ENCODE results near the gene TEX264.
A peak's percentile ranks its signal among the peaks of the same experiment; 100 is the strongest.

Gene TEX264

DNA sequence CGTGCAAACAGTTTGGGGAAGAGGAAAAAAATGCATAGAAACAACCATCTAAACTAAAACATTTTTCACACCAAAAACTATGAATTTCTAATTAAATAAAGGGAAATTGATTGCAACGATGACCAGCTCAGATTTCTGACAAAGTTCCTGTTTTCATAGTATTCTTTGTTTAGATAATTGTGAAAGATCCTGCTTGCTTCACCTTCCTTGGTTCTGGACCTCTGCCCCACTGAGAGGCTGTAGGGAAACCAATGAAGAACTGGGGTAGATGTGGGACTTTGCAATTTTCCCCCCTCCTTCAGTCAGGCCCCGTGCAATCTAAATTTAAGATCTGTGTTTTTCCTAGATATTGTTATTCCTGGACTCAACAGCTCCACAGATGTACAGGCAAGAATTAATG lies 13.8 kb upstream of the TEX264 start:
- H3K27ac ChIP-seq (ENCODE audit: low read depth, low read length): no peak overlapping the region
- H3K9ac ChIP-seq (ENCODE audit: low read length): no peak overlapping the region
- no peak overlapping the region for H3K4me3 ChIP-seq (ENCODE audit: low read depth, low read length)
- peaks cover 61% of the 10 kb centered on the region for H3K36me3 ChIP-seq (ENCODE audit: control insufficient read depth, insufficient read depth, low read length)
- H3K9me3 ChIP-seq (ENCODE audit: control insufficient read depth, insufficient read depth, low read depth, low read length): no peaks in the 10 kb centered on the region
- H3K4me1 ChIP-seq (ENCODE audit: control insufficient read depth, insufficient read depth, low read length): no peaks in the 10 kb centered on the region
- no peaks in the 10 kb centered on the region for H3K27me3 ChIP-seq (ENCODE audit: control insufficient read depth, insufficient read depth, low read length)

DNA sequence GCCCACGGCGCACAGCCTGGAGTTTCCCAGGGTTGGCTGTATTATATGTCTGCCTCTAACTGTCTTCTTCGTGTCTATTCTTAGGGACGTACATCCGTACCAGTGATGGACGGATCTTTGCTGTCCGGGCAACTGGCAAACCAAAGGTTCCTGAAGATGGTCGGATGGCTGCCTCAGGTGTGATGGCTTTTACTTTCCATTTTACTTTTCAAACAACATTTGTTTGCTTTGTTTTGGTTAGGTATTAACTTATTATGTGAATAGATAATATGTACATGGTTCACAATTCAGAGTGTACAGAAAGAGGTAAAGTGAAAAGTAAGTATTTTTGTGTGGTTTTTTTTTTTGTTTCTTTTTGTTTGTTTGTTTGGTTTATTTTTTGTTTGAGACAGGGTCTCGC lies 11.1 kb upstream of the TEX264 start:
- Histone ChIP-seq H3K36me3 (ENCODE audit: control insufficient read depth, insufficient read depth, low read length) (peaks cover 70% of the 10 kb centered on the region), H3K4me1 (ENCODE audit: control insufficient read depth, insufficient read depth, low read length) (no peaks in the 10 kb centered on the region), H3K9ac (ENCODE audit: low read length) (no peak overlapping the region), H3K27ac (ENCODE audit: low read depth, low read length) (no peak overlapping the region), H3K27me3 (ENCODE audit: control insufficient read depth, insufficient read depth, low read length) (no peaks in the 10 kb centered on the region), H3K4me3 (ENCODE audit: low read depth, low read length) (no peak overlapping the region), H3K9me3 (ENCODE audit: control insufficient read depth, insufficient read depth, low read depth, low read length) (no peaks in the 10 kb centered on the region)

DNA sequence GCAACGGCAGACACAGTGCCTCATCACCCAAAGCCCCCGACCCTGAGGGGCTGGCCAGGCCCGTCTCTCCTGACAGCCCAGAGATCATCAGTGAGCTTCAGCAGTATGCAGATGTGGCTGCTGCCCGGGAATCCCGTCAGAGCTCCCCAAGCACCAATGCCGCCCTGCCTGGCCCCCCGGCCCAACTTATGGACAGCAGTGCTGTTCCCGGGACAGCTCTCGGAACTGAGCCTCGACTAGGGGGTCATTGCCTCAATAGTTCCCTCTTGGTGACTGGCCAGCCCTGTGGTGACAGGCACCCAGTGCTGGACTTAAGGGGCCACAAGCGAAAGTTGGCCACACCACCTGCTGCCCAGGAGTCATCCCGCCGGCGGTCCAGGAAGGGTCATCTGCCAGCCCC lies 8.6 kb upstream of the TEX264 start:
- no peaks in the 10 kb centered on the region for H3K27me3 ChIP-seq (ENCODE audit: control insufficient read depth, insufficient read depth, low read length)
- no peaks in the 10 kb centered on the region for H3K9me3 ChIP-seq (ENCODE audit: control insufficient read depth, insufficient read depth, low read depth, low read length)
- no peak overlapping the region for H3K27ac ChIP-seq (ENCODE audit: low read depth, low read length)
- H3K4me1 ChIP-seq (ENCODE audit: control insufficient read depth, insufficient read depth, low read length): no peaks in the 10 kb centered on the region
- H3K4me3 ChIP-seq (ENCODE audit: low read depth, low read length): no peak overlapping the region
- peaks cover 60% of the 10 kb centered on the region for H3K36me3 ChIP-seq (ENCODE audit: control insufficient read depth, insufficient read depth, low read length)
- no peak overlapping the region for H3K9ac ChIP-seq (ENCODE audit: low read length)

DNA sequence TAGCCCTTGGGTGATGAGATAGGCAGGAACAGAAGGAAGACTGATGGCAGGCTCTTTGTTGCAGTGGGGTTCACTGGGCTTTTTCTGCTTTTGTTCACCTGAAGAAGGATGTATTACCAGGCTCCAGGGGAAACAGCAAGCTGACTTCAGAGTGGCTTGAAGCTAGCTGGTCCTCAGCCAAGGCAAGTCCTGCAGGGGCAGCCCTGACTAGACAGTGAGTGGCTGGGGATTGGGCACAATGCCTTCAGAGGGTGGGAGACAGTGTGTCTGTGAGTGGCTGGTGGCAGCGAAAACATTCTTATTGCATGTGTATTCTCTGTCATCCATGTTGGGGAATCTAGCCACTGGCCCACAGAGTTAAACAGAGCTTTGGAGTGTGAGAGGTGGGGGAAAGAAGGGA lies 2.3 kb upstream of the TEX264 start:
- Histone ChIP-seq H3K4me1 (ENCODE audit: control insufficient read depth, insufficient read depth, low read length) (peaks cover 22% of the 10 kb centered on the region), H3K27ac (ENCODE audit: low read depth, low read length) (no peak overlapping the region), H3K4me3 (ENCODE audit: low read depth, low read length) (no peak overlapping the region), H3K9me3 (ENCODE audit: control insufficient read depth, insufficient read depth, low read depth, low read length) (no peaks in the 10 kb centered on the region), H3K27me3 (ENCODE audit: control insufficient read depth, insufficient read depth, low read length) (no peaks in the 10 kb centered on the region), H3K9ac (ENCODE audit: low read length) (no peak overlapping the region), H3K36me3 (ENCODE audit: control insufficient read depth, insufficient read depth, low read length) (peaks cover 8% of the 10 kb centered on the region; the same call in 1 of the 2 replicates)

DNA sequence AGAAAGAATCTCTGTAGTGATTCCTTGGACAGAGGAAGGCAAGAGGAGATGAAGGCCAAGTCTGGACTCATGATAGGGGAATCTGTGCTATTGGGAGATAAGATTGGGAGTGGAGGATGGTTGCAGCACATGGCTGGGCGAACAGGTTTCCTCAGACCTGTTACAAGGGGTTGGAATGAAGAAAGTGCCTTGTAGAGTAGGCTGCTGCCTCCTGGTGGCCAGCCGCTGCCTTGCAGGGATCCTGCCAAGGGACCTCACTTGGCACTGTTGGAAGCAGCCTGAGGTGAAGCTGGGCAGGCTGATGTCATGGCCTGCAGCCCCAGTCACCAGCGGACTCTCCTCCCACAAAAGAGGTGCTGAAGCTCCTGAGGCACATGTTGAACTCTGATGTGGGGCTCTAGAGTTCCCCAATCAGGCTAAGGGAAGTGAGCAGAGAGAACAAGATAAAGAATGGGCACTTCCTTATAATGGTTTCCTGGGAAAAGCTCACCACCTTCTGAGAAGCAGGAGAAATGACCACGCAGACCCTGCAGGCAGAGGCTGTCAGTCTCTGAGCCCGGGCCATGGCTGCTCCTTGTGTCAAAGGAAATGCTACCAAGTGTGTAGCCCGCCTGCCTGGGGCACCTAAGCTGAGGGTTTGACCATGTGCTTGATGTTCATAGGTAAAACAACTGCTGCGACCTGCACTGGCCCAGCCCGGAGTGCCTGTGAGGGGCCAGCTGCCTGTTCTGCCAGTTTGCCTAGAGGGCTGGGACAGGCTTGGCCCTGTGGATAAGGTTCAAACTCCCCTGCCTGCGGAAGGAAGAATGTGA lies 1.6 kb upstream of the TEX264 start:
- no peak overlapping the region for H3K27ac ChIP-seq (ENCODE audit: low read depth, low read length)
- H3K9me3 ChIP-seq (ENCODE audit: control insufficient read depth, insufficient read depth, low read depth, low read length): no peaks in the 10 kb centered on the region
- peaks cover 22% of the 10 kb centered on the region for H3K4me1 ChIP-seq (ENCODE audit: control insufficient read depth, insufficient read depth, low read length)
- H3K4me3 ChIP-seq (ENCODE audit: low read depth, low read length): no peak overlapping the region
- H3K27me3 ChIP-seq (ENCODE audit: control insufficient read depth, insufficient read depth, low read length): no peaks in the 10 kb centered on the region
- H3K36me3 ChIP-seq (ENCODE audit: control insufficient read depth, insufficient read depth, low read length): peaks cover 8% of the 10 kb centered on the region; the same call in 1 of the 2 replicates
- no peak overlapping the region for H3K9ac ChIP-seq (ENCODE audit: low read length)

DNA sequence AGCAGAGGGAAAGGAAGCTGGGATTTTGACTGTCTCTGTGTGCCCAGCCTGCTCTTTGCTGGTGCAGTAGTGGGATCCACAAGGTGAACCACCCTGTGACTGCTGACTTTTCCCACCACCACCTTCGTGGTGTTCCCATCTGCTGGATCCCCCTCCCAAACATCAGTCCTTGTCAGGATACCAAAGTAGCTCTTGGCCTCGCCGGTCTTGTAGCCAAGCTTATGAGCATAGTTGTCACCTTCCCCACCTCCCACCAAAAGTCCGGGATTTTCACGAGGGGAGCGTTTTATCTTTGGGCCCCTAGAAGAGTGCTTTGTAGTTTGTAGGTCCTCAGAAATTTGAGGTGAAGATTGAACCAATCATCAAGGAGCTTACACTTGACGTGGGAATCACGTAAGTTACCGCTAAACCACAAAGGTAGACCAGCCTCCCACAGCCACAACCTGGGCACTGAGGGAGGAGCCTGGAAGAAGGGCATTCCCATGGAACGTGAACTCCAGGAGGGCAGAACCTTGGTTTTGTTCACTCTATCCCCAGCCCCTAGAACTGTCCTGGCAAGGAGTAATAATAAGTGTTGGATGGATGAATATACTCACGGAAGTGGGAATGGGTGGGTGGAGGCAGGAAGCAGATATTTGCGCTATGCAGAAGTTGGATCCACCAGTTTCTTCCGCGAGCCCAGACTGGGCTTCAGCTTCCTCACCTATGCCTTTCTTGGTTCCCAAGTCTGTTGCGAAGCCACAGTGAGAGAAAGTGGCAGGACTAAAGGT lies 814 bp upstream of the TEX264 start:
- H3K4me3 ChIP-seq (ENCODE audit: low read depth, low read length): peak overlapping the region; percentile 85
- H3K27ac ChIP-seq (ENCODE audit: low read depth, low read length): no peak overlapping the region

DNA sequence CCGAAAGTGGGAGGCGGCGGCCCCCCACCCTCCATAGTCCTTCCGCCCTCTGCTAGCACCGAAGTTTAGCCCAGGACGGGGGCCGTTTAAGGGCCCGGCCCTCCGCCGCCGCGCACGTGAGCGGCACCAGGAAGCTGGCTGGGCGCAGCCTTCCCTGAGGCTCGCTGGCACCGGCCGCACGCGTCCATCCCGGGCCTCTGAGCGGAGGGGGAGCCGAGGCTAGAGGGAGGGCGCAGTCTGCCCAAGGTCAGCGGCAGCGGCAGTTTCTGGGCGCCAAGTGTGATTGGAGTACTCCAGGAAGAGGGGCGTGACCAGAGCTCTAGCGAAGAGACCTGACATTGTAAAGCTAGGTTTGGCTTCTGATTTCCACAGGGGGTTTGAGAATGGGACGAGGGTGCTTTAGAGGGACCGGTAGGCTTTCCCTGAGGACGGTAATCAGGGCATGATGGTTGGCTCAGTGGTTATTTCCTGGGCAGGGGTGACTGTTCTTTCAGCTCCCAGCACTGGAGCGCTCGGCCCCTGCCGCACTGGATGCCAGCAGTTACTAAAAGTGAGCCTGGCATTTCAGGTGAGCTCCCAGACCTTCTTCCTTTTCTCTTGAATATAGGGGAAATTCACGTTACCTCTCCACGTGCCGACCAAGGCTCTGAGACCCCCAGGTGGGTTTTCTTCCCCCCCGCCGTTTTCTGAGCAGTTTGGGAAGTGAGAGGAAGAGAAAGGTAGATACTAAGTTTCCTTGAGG lies 853 bp downstream of the TEX264 start:
- Histone ChIP-seq H3K4me1 (ENCODE audit: control insufficient read depth, insufficient read depth, low read length) (peaks cover 22% of the 10 kb centered on the region), H3K27ac (ENCODE audit: low read depth, low read length) (0 out of 2 replicates have a peak overlapping the region, but pooled peaks have one; percentile 69), H3K4me3 (ENCODE audit: low read depth, low read length) (peak overlapping the region; percentile 85), H3K36me3 (ENCODE audit: control insufficient read depth, insufficient read depth, low read length) (no peaks in the 10 kb centered on the region; the same call in 1 of the 2 replicates), H3K27me3 (ENCODE audit: control insufficient read depth, insufficient read depth, low read length) (no peaks in the 10 kb centered on the region), H3K9me3 (ENCODE audit: control insufficient read depth, insufficient read depth, low read depth, low read length) (no peaks in the 10 kb centered on the region), H3K9ac (ENCODE audit: low read length) (peak overlapping the region; percentile 80)

More for the DNA sequence above, 814 bp upstream of the TEX264 start:
- peaks cover 22% of the 10 kb centered on the region for H3K4me1 ChIP-seq (ENCODE audit: control insufficient read depth, insufficient read depth, low read length)
- H3K9ac ChIP-seq (ENCODE audit: low read length): peak overlapping the region; percentile 80
- no peaks in the 10 kb centered on the region for H3K27me3 ChIP-seq (ENCODE audit: control insufficient read depth, insufficient read depth, low read length)
- no peaks in the 10 kb centered on the region for H3K9me3 ChIP-seq (ENCODE audit: control insufficient read depth, insufficient read depth, low read depth, low read length)
- peaks cover 6% of the 10 kb centered on the region for H3K36me3 ChIP-seq (ENCODE audit: control insufficient read depth, insufficient read depth, low read length)

DNA sequence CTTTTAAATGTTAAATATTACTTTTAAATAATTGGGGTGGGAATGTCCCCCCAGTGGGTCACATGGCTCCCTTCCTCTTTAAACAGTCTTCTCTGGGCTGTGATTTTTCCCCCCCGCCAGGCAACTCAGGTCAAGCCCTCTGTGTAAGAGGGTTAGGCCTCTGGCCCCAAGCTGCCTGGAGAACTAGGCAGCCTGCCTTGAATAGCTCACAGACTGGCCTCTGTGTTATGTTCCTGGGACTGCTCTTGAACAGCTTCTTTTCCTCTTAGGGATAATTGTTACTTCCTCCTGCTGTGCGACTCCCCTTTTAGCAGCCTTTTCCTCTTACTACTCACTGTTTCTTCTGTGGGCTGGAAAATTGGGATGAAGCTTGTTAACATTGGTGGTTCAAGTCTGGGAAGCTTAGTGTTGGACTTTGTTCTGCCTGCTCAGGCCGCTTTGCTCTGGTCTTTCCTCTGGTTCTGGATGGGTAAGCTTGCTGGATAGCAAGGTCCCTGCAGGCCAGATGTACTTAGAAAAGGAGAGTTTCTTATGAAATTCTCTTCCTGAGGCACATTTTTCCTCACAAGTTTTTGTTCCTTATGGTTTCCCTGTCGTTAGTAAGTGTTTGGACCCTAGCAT lies 2.2 kb downstream of the TEX264 start:
- Histone ChIP-seq H3K36me3 (ENCODE audit: control insufficient read depth, insufficient read depth, low read length) (no peaks in the 10 kb centered on the region; the same call in 1 of the 2 replicates), H3K4me3 (ENCODE audit: low read depth, low read length) (no peak overlapping the region), H3K4me1 (ENCODE audit: control insufficient read depth, insufficient read depth, low read length) (peaks cover 22% of the 10 kb centered on the region), H3K9ac (ENCODE audit: low read length) (no peak overlapping the region), H3K27ac (ENCODE audit: low read depth, low read length) (no peak overlapping the region), H3K27me3 (ENCODE audit: control insufficient read depth, insufficient read depth, low read length) (no peaks in the 10 kb centered on the region), H3K9me3 (ENCODE audit: control insufficient read depth, insufficient read depth, low read depth, low read length) (no peaks in the 10 kb centered on the region)

DNA sequence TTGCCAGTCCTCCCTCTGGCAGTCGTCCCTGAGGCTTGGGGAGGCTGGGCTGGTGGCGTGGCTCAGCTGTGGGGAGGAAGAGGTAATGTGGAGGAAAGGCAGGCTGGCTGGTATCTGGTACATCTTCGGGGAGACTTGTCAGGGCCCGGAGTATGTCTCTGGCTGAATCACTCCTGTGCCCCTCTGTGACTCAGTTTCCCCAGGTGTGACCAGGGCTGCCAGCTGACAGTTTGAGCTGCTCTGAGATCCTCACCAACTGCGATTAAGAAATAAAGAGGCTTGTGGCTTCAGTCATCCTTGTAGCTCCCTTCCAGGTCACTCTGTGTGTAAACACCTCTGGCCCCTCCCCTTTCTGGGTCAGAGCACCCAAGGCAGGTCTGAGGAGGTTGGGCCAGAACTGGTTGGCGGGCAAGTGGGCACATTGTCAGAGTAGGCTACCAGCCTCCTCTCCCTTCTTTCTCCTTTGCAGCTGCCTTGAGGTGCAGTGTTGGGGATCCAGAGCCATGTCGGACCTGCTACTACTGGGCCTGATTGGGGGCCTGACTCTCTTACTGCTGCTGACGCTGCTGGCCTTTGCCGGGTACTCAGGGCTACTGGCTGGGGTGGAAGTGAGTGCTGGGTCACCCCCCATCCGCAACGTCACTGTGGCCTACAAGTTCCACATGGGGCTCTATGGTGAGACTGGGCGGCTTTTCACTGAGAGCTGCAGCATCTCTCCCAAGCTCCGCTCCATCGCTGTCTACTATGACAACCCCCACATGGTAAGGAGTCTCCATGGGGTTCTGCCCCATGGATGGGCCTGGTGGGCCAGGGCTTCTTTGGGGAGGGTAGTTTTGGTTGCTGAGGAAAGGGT lies 3.0 kb downstream of the TEX264 start:
- peaks cover 18% of the 10 kb centered on the region for H3K4me1 ChIP-seq (ENCODE audit: control insufficient read depth, insufficient read depth, low read length)
- H3K36me3 ChIP-seq (ENCODE audit: control insufficient read depth, insufficient read depth, low read length): no peaks in the 10 kb centered on the region; the same call in 1 of the 2 replicates
- H3K4me3 ChIP-seq (ENCODE audit: low read depth, low read length): no peak overlapping the region
- no peak overlapping the region for H3K9ac ChIP-seq (ENCODE audit: low read length)
- no peak overlapping the region for H3K27ac ChIP-seq (ENCODE audit: low read depth, low read length)
- no peaks in the 10 kb centered on the region for H3K9me3 ChIP-seq (ENCODE audit: control insufficient read depth, insufficient read depth, low read depth, low read length)
- no peaks in the 10 kb centered on the region for H3K27me3 ChIP-seq (ENCODE audit: control insufficient read depth, insufficient read depth, low read length)

DNA sequence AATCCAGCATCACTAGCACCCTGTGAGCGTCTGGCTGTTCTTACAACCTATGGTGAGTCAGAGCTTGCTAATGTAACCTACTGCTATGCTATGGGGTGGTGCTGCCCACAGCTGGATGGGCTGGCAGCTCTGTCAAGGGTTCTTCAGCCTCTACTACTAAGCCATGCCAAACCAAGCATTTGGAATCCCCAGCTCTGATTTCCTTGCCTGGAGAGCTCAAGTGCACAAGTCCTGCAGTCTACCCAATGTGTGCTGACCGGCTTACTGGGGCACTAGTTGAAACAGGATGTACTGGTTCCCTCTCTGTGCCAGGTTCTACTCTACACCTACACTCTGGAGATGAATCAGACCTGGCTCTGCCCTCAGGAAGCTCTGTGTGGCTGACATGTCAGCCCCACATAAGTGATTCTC lies 4.2 kb downstream of the TEX264 start:
- H3K9me3 ChIP-seq (ENCODE audit: control insufficient read depth, insufficient read depth, low read depth, low read length): no peaks in the 10 kb centered on the region
- peaks cover 17% of the 10 kb centered on the region for H3K4me1 ChIP-seq (ENCODE audit: control insufficient read depth, insufficient read depth, low read length)
- H3K36me3 ChIP-seq (ENCODE audit: control insufficient read depth, insufficient read depth, low read length): no peaks in the 10 kb centered on the region; the same call in 1 of the 2 replicates
- no peak overlapping the region for H3K27ac ChIP-seq (ENCODE audit: low read depth, low read length)
- H3K9ac ChIP-seq (ENCODE audit: low read length): no peak overlapping the region
- no peak overlapping the region for H3K4me3 ChIP-seq (ENCODE audit: low read depth, low read length)
- no peaks in the 10 kb centered on the region for H3K27me3 ChIP-seq (ENCODE audit: control insufficient read depth, insufficient read depth, low read length)

Data from HUES6 (cell line).